HL-60 (cell line): Measurements from ENCODE around the gene THSD7B.

ENCODE experiments used
- DNase-seq, 2 experiments: peaks; one replicate each; pipeline ENCODE4 v3.0.0-alpha.2; 2010 to 2020; ENCODE audit warnings: low read depth in 1 of 2, low spot score in 1 of 2
- H3K27ac ChIP-seq: fragments of 250-450 bp; sonication (Bioruptor Pico); replicated peaks from 2 replicates; pipeline ENCODE4 v1.5.1; 2020; ENCODE audit warnings: mild to moderate bottlenecking, moderate library complexity
- H3K27me3 ChIP-seq: fragments of 250-450 bp; sonication (Bioruptor Pico); 2 replicates; pipeline ENCODE4 v1.5.1; 2021; ENCODE audit warnings: mild to moderate bottlenecking, moderate library complexity; ENCODE audit not compliant: insufficient read depth, poor library complexity, severe bottlenecking
- H3K4me3 ChIP-seq: replicated peaks from 2 replicates; pipeline ENCODE4 v1.5.1; 2011; ENCODE audit warnings: mild to moderate bottlenecking, control low read depth, low read length; ENCODE audit not compliant: insufficient read depth
- GABPA ChIP-seq: IDR thresholded peaks from 2 replicates; pipeline ENCODE4 v1.6.1; 2012; ENCODE audit warnings: low read depth
- POLR2AphosphoS5 ChIP-seq: IDR thresholded peaks from 2 replicates; pipeline ENCODE4 v1.6.1; 2012; ENCODE audit warnings: low read depth
- SPI1 ChIP-seq: IDR thresholded peaks from 2 replicates; pipeline ENCODE4 v1.6.1; 2012; ENCODE audit warnings: low read depth, mild to moderate bottlenecking, borderline replicate concordance
- TF ChIP-seq, protein P1 (sequence below): IDR thresholded peaks from one replicate; pipeline ENCODE4 v1.5.1; 2011; ENCODE audit warnings: low read length, control low read depth, inconsistent platforms; ENCODE audit not compliant: insufficient read depth
- TF ChIP-seq, protein P2 (sequence below): IDR thresholded peaks from 2 replicates; pipeline ENCODE4 v1.6.1; 2012; ENCODE audit warnings: low read depth; ENCODE audit not compliant: insufficient replicate concordance

Gene THSD7B

DNA sequence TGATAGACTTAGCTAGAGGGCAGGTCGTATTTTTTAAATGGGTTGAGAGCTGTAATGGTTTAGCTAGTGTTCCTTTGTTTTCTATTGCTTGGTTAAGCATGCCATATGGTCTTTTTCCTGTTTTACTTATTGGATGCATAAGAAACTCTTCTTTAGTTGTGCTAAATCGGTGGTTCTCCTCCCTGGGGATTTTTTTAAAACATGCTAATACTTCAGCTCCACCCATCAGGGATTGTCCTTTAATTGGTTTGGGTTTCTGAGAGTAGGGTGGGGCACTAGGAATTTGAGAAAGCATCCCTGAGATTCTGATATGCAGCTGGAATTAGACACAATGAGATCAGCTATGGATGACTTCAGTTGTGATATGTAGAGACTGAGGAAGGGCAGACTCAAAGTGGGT, 497.2 kb downstream of the THSD7B start:
- H3K27ac ChIP-seq = no peak overlapping the region
- TF ChIP-seq, protein P1, sequence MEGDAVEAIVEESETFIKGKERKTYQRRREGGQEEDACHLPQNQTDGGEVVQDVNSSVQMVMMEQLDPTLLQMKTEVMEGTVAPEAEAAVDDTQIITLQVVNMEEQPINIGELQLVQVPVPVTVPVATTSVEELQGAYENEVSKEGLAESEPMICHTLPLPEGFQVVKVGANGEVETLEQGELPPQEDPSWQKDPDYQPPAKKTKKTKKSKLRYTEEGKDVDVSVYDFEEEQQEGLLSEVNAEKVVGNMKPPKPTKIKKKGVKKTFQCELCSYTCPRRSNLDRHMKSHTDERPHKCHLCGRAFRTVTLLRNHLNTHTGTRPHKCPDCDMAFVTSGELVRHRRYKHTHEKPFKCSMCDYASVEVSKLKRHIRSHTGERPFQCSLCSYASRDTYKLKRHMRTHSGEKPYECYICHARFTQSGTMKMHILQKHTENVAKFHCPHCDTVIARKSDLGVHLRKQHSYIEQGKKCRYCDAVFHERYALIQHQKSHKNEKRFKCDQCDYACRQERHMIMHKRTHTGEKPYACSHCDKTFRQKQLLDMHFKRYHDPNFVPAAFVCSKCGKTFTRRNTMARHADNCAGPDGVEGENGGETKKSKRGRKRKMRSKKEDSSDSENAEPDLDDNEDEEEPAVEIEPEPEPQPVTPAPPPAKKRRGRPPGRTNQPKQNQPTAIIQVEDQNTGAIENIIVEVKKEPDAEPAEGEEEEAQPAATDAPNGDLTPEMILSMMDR = no peak
- TF ChIP-seq SPI1 (no peak), POLR2AphosphoS5 (no peak), GABPA (no peak)
- TF ChIP-seq, protein P2, sequence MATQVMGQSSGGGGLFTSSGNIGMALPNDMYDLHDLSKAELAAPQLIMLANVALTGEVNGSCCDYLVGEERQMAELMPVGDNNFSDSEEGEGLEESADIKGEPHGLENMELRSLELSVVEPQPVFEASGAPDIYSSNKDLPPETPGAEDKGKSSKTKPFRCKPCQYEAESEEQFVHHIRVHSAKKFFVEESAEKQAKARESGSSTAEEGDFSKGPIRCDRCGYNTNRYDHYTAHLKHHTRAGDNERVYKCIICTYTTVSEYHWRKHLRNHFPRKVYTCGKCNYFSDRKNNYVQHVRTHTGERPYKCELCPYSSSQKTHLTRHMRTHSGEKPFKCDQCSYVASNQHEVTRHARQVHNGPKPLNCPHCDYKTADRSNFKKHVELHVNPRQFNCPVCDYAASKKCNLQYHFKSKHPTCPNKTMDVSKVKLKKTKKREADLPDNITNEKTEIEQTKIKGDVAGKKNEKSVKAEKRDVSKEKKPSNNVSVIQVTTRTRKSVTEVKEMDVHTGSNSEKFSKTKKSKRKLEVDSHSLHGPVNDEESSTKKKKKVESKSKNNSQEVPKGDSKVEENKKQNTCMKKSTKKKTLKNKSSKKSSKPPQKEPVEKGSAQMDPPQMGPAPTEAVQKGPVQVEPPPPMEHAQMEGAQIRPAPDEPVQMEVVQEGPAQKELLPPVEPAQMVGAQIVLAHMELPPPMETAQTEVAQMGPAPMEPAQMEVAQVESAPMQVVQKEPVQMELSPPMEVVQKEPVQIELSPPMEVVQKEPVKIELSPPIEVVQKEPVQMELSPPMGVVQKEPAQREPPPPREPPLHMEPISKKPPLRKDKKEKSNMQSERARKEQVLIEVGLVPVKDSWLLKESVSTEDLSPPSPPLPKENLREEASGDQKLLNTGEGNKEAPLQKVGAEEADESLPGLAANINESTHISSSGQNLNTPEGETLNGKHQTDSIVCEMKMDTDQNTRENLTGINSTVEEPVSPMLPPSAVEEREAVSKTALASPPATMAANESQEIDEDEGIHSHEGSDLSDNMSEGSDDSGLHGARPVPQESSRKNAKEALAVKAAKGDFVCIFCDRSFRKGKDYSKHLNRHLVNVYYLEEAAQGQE = no peak
- no peak overlapping the region for H3K4me3 ChIP-seq
- no peaks in the 10 kb centered on the region for H3K27me3 ChIP-seq
- DNase-seq = no peak

DNA sequence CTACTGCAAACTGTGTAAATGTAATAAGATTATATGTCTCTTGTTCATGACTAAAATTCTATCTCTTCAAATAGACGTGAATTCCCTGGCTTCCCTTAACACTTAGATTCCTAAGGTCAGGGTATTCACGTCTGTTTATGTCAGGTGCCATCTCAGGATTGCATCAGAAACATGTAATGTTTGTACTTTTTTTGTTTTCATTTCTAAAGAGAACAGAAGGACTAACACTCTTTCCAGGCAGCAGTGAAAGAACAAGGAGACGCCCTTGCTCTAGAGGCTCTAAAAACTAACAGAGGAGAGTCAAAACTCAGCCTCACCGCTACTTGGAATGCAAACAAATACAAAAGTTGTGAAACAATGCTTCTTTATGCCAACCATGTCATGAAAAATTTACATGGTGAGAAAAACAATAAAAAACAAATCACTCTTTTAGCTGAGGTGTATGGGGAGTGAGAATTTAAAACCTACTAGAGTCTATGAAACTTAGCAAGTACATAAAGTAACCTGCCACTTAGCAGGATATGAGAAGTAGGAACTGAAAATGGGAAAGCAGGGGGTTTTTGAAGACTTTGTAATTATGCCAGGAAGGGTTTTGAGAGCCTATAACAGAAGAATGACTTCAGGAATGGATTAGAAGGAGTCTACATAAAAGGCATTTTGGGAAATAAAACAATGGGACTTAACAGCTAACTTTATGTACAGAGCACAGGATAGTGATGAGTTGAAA, 522.7 kb downstream of the THSD7B start:
- no peak overlapping the region for H3K4me3 ChIP-seq
- no peak overlapping the region for H3K27ac ChIP-seq
- H3K27me3 ChIP-seq = no peaks in the 10 kb centered on the region
- DNase-seq = no peak
- no peak for TF ChIP-seq POLR2AphosphoS5

DNA sequence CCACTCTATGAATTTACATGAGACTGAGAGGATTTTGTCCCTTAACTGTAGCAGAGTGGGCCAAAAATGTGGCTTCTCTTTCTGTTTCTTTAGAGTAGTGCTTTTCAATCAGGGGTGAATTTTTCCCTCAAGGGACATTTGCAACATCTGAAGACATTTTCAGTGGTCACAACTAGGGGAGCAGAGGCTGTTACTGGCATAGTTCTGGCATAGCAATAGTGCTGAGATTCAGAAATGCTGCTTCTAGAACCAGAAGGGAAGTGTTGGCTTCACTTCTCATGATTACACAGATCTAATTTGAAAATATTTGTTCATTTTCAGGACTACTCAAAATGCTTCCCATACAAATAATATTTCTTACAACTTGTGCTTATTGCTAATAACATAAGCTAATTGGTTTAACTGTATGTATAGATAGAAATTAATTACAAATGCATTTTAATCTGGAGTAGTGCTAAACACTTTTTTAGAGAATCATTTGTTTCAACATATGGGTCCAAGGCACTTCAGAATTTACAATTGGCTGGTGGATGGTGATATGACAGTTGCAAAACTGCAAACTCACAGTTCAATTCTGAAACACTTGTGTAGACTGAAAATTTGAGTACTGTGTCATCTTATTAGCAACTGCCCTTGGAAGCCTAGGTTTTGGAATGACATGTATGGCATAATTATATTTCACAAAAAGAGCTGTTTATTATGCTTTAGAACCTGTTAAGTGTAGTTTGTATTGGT, 526.7 kb downstream of the THSD7B start:
- H3K27ac ChIP-seq = no peak overlapping the region
- no peaks in the 10 kb centered on the region for H3K27me3 ChIP-seq
- no peak for DNase-seq
- H3K4me3 ChIP-seq = no peak overlapping the region
- TF ChIP-seq, protein P1 = no peak
- TF ChIP-seq SPI1 (no peak), POLR2AphosphoS5 (no peak), GABPA (no peak)
- TF ChIP-seq, protein P2 = no peak

DNA sequence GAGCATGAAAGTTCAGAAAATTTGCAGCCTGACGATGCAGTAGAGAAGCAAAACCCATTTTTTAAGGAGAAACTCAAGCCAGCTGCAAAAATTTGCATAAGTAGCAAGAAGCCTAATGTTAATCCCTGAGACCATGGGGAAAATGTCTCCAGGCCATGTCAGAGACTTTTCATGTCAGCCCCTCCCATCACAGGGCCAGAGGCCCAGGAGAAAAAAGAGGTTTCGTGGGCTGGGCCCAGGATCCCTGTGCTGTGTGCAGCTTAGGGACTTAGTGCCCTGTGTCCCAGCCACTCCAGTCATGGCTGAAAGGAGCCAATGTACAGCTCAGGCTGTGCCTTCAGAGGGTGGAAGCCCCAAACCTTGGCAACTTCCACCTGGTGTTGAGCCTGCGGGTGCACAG, 533.0 kb downstream of the THSD7B start:
- TF ChIP-seq, protein P1 = no peak
- no peak for TF ChIP-seq GABPA
- TF ChIP-seq, protein P2 = no peak
- TF ChIP-seq SPI1 = no peak
- no peak for TF ChIP-seq POLR2AphosphoS5
- H3K27me3 ChIP-seq = no peaks in the 10 kb centered on the region
- no peak for DNase-seq
- H3K27ac ChIP-seq = no peak overlapping the region
- H3K4me3 ChIP-seq = no peak overlapping the region
